GM18868 (cell line): ENCODE data around the gene SPATC1L.

Source experiments
- ATAC-seq: cut with Tn5 transposase; IDR thresholded peaks from one replicate; pipeline ENCODE4 v1.9.1; 2021; ENCODE audit warnings: mild to moderate bottlenecking, moderate library complexity; ENCODE audit not compliant: unreplicated experiment

Gene SPATC1L

GRCh38 chr21:46122758-46123683, 61.2 kb downstream of the SPATC1L start:
- no peak for ATAC-seq

GRCh38 chr21:46122237-46122671, 62.0 kb downstream of the SPATC1L start:
- no peak for ATAC-seq

GRCh38 chr21:46121286-46122221, 62.7 kb downstream of the SPATC1L start:
- ATAC-seq: no peak

- no peak for ATAC-seq
These were observed 63.7 kb downstream of the SPATC1L start for GRCh38 chr21:46120301-46121285.

GRCh38 chr21:46119637-46120271, 64.5 kb downstream of the SPATC1L start:
- ATAC-seq: no peak

GRCh38 chr21:46119144-46119636, 65.1 kb downstream of the SPATC1L start:
- no peak for ATAC-seq

GRCh38 chr21:46118316-46119143, 65.7 kb downstream of the SPATC1L start:
- no peak for ATAC-seq

GRCh38 chr21:46117586-46118315, 66.5 kb downstream of the SPATC1L start:
- ATAC-seq: no peak

- ATAC-seq: no peak
These were observed 67.3 kb downstream of the SPATC1L start for GRCh38 chr21:46116776-46117585.

GRCh38 chr21:46116189-46116775, 68.0 kb downstream of the SPATC1L start:
- ATAC-seq: no peak

- ATAC-seq: no peak
These were observed 68.6 kb downstream of the SPATC1L start for GRCh38 chr21:46115441-46116188.

GRCh38 chr21:46114963-46115362, 69.3 kb downstream of the SPATC1L start:
- ATAC-seq: no peak

GRCh38 chr21:46113497-46114176, 70.6 kb downstream of the SPATC1L start:
- ATAC-seq: no peak

GRCh38 chr21:46112725-46113215, 71.5 kb downstream of the SPATC1L start:
- no peak for ATAC-seq
